GM19193 (cell line): ENCODE measurements around the gene FSTL4.

Experiments
- POLR2A ChIP-seq: IDR thresholded peaks from 4 replicates; pipeline ENCODE4 v1.6.1; 2011; ENCODE audit not compliant: insufficient read depth, insufficient read length; ENCODE audit errors: extremely low read depth

The FSTL4 gene

GRCh38 chr5:133595465-133595864 is 16.9 kb downstream of the FSTL4 start:
- no peak for TF ChIP-seq POLR2A

DNA sequence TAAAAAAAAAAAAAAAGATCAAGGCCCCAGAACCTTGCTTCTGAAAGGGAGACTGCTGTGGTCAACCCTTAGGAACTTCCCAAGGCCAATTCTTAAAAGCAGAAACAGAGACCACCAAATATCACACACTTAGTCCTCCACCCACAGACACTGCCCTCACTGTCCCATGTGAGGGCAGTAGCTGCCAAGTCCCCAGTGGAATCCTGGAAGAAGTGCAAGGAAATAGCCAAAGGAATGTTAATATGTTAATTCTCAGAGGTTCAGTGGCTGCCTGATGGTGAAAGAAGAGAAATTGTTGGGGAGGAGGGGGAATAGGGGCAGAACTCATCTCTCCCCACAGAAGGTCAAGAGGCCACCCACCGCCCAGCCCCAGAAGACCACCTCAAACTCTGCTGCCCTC is 23.1 kb downstream of the FSTL4 start:
- TF ChIP-seq POLR2A: no peak

GRCh38 chr5:133582971-133583370 is 29.4 kb downstream of the FSTL4 start:
- no peak for TF ChIP-seq POLR2A

- TF ChIP-seq POLR2A: no peak
Observed at GRCh38 chr5:133581918-133582317, 30.4 kb downstream of the FSTL4 start.

DNA sequence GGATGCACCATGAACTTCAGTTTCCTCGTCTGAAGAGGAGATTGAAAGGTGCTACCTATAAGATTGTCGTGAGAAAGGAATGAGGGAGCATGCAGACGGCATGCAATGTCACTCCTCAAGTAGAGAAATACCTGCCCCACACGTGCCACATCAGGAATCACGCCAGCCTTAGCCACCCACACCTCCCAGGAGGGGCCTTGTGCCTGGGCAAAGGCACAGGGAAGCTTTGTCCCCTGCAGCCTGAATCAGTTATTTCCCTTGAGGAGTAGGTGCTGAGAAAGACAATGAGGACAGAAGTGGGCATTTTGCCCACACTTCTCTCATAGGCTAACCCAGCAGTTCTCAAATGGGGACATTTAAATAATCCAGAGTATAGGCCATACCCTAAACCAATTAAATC is 31.0 kb downstream of the FSTL4 start:
- no peak for TF ChIP-seq POLR2A

DNA sequence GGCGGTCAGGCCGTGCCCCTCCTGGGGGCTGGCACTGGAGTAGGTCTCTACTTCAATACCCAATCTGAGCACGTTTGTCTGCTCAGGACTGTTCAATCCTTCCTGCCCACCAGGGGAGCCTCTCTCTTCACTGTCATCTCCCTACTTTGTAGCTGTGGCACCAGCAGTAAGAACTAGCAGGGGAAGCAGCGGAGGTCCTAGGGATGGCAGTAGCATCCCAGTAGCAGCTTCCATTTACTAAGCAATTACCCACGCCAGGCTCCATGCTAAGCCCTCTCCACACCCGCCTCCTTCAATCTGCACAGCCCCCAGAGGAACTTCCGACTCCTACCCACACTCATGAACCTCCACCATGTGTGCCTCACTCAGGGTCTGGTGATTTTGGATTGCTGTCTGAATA is 31.7 kb downstream of the FSTL4 start:
- no peak for TF ChIP-seq POLR2A

GRCh38 chr5:133579766-133580165 is 32.6 kb downstream of the FSTL4 start:
- no peak for TF ChIP-seq POLR2A

DNA sequence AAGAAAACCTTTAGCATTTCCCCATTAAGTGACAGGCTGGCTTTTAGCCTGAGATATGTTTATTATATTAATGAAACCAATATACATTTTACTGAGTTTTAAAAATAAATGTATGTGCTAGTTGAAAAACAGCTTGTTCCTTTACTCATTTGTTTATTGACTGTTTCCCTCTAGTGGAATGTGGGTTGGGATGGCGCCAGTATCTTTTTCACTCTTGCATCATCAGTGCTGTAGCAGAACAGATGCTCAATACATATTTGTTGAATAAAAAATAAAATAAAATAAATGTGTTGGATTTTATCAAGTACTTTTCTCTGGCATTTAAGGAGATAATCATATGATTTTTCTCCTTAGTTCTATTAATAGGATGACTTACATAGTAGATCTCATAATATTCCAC is 43.0 kb downstream of the FSTL4 start:
- no peak for TF ChIP-seq POLR2A

DNA sequence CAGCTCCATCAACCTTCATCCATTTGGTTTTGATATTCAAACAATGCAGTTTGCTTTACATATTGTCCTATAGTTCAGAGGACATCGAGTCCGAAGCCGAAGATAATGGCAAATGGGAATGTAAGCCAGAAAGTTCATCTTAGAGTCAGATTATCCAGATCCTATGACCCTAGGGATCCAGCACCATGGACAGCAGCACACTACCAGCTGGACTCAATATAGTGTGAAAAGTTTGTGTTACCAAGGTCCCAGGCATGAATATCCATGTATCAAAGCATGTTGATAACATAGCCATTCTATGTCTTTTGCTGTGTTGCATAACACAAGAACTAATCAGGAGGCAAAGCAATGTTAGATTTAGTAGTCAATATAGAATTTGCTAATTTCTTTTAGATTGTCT is 46.3 kb downstream of the FSTL4 start:
- no peak for TF ChIP-seq POLR2A

- TF ChIP-seq POLR2A: no peak
Observed at GRCh38 chr5:133564921-133565565, 47.3 kb downstream of the FSTL4 start.

DNA sequence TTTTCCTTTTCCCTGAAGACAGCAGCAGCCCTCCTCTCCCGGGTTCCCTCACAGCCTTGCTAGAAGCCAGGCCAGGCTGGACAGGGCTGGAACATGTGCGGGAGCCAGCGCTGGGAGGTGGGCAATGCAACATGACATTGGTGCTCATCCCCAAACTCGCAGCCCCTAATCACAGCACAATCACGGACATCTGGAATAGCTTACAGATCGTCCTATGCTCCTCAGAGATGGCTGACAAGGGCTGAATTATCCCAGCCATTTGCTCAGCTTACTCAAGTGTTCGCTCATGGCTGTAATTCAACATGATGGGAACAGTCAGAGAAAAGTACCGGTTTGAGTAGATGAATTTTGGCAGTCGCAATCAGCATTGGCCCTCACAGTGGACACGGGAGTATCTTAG is 49.8 kb downstream of the FSTL4 start:
- no peak for TF ChIP-seq POLR2A

GRCh38 chr5:133559960-133560359 is 52.4 kb downstream of the FSTL4 start:
- no peak for TF ChIP-seq POLR2A

DNA sequence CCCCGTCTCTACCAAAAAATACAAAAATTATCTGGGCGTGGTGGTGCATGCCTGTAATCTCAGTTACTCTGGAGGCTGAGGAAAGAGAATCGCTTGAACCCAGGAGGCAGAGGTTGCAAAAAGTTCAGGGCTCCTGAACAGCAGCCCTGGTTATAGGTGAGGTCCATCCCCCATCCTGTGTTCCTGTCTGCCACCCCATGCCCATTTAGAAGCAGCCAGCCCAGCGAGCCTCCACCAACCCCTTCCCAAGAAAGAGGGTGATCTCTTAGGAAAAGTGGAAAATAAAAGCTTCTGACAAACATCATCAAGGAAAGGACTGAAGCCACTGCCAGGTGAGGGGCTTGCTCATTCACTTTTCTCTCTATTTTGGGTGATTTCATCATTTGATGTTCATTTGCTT is 55.8 kb downstream of the FSTL4 start:
- no peak for TF ChIP-seq POLR2A

- no peak for TF ChIP-seq POLR2A
Observed at GRCh38 chr5:133554279-133554678, 58.1 kb downstream of the FSTL4 start.

- TF ChIP-seq POLR2A: no peak
Observed at GRCh38 chr5:133552925-133553525, 59.3 kb downstream of the FSTL4 start.

DNA sequence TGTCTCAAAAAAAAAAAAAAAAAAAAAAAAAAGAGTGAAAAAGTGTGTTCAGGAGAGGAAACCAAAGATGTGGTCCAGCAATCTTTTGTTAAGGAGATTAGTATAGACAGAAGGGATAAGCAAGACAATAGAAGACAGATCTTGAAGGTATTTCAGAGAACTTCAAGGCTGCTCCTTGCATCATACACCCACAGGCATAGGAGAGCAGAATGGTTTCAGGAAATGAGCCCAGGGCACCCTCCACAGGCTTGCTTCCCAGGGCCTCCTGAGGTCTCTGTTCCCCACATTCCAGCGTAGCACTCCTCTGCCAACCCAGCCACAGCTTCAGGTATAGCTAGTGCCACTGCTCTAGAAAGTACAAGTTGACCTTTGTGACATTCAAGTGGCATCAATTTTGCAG is 65.8 kb downstream of the FSTL4 start:
- TF ChIP-seq POLR2A: no peak

GRCh38 chr5:133544346-133544745 is 68.0 kb downstream of the FSTL4 start:
- TF ChIP-seq POLR2A: no peak
